SW480 (cell line): ENCODE results near the gene HMHB1.
A peak's percentile ranks its signal among the peaks of the same experiment; 100 is the strongest.
"Not testable (repeated sequence)": the region's sequence is repeated elsewhere in the genome, so short reads cannot be mapped to it uniquely, and the experiment has no call there.

Experiments
- DNase-seq: peaks from one replicate; pipeline ENCODE4 v3.0.0-alpha.2; 2016; ENCODE audit warnings: low spot score

The HMHB1 gene

GRCh38 chr5:143801252-143801939, 10.6 kb upstream of the HMHB1 start:
- DNase-seq, result no peak

DNA sequence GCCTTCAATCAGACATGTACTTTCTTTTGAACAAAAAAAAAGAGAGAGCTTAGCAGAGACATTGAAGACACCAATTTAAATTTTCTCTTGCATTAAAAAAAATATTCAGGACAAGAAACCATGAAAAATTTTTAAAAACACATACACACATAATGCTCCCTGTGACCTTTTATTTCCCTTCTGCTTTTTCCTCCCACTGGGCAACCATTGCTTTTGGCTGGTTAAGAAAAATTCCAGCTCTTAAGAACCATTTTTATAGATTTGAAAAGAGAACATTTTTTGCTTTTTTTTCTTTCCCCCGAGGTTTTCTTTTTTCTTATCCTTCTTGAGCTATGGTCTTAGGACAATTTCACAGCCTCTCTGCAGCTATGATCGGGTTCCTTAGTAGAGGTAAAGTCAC, 6.1 kb upstream of the HMHB1 start:
- DNase-seq, result no peak

DNA sequence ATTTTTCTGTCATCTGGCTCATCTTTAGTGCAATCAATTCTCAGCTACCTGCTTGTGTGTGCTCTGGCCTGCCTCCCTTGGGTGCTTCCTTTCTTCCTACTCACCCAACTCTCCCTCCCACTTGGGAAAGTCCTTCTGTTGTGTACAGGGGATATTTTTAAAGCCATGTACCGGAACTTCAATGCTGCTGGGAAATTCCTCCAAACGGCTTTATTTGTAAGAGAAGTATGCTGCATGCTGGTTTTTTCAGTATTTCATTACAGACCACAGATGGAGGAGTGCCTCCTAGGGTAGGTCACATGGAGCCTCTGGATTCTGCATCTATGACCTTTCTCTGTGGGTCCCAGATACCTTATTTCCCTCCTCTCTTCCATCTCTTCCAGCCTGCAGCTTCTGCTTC, 5.4 kb upstream of the HMHB1 start:
- DNase-seq, result no peak

- no peak for DNase-seq
Observed at GRCh38 chr5:143807401-143807800, 4.6 kb upstream of the HMHB1 start.

GRCh38 chr5:143816370-143816769, 4.4 kb downstream of the HMHB1 start:
- not testable (repeated sequence) for DNase-seq

DNA sequence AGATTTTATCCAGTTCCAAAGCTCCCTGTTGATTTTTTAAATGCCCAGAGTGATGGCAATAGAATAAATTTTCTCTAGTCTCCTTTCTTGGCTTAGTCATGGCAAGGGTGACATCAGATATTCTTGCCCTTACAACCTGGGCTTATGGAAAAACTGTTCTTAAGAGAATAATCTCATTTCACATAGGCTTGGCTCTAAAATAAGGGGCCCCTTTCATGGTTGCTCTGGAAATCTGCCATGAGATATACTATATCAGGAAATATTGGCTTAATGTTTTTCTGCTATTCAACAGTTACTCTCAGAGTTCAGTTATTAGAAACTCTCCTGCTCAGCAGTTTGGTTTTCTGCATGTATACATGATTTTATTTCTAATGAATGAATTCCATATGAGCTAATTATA, 7.8 kb downstream of the HMHB1 start:
- no peak for DNase-seq

- no peak for DNase-seq
Observed at GRCh38 chr5:143820451-143820850, 8.5 kb downstream of the HMHB1 start.

DNA sequence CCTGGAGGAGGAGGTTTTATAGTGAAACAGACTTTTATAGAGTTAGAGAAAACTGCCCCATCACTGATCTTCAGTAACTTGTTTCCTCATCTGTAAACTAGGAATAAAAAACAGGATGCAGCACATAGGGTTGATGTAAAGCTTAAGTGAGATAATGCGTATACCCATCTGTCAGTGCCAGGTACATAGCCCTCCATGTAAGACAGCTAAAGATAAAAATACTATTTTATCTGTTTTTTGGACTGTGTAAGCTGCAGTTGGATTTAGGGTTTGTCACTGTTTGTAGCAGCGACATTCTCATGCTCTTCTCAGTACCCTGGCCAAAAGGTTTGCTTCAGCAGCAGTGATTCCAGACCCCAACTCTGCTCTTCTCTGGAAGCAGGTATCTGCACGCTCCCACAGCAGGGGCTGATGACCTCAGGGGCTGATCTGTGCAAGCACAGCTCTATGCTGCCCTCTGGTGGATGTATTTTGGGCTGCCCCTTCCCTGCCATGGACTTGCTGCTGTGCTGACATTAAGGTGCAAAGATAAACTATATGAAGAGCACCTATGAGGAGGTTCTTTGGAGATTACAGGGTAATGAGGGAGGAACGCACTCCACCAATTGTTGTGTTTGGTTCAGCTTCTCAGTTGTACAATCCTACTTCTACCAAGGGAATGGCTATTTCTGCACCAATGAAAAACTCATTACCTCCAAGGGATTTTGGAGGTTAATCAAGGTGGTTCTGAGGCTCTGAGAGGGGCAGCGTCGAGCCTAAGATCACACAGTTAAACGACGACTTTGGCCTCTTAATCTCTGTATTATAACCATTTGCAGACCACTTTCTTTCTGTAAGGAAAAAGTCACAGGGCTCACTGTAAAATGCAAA, 13.1 kb downstream of the HMHB1 start:
- DNase-seq, result peak; percentile 73

- DNase-seq, result peak; percentile 10
Observed at GRCh38 chr5:143826951-143827444, 15.0 kb downstream of the HMHB1 start.

- DNase-seq, result no peak
Observed at GRCh38 chr5:143828710-143829109, 16.7 kb downstream of the HMHB1 start.

DNA sequence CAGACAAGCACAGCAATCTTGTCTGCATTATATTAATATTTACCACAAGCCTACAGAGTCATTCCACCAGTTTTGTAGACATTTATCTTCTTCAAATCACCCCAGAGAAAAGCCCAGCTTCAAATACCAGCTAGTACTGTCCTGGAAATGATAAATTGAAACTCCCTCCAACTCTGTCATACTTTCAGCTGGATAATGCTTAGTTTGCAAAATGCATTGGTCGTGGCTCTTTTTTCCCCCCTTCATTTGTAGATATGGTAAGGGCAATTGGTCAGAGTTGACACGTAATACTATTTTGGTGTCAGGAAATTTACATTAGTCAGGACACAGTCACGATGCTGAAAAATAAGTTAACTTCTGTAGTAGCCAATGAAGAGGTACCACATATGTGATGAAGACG, 21.2 kb downstream of the HMHB1 start:
- DNase-seq, result no peak

- DNase-seq, result no peak
Observed at GRCh38 chr5:143835251-143835650, 23.3 kb downstream of the HMHB1 start.

GRCh38 chr5:143836161-143836725, 24.3 kb downstream of the HMHB1 start:
- no peak for DNase-seq

- no peak for DNase-seq
Observed at GRCh38 chr5:143837306-143837848, 25.4 kb downstream of the HMHB1 start.

GRCh38 chr5:143841446-143841845, 29.5 kb downstream of the HMHB1 start:
- no peak for DNase-seq

- DNase-seq, result no peak
Observed at GRCh38 chr5:143842920-143843319, 31.0 kb downstream of the HMHB1 start.

DNA sequence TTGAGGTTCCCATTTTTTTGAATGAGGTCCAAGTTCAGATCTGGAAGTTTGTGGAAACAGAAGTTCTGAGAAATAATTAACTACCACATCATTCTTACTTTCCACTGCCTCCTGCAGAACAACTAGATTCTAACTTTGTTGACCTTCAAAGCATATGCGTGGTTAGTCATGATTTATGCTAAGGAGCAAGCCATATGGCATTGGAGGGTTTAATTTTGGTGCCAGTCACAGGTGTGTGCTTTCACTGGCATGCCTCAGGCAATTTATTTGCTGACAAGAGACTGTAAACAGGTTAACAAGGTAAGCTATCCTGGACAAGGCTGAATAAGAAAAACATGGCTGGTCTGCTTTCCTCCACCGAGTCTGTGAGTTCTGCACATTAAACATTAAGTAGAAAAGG, 31.5 kb downstream of the HMHB1 start:
- DNase-seq, result no peak

- DNase-seq, result no peak
Observed at GRCh38 chr5:143850050-143850683, 38.2 kb downstream of the HMHB1 start.

- DNase-seq, result no peak
Observed at GRCh38 chr5:143851383-143851782, 39.4 kb downstream of the HMHB1 start.

DNA sequence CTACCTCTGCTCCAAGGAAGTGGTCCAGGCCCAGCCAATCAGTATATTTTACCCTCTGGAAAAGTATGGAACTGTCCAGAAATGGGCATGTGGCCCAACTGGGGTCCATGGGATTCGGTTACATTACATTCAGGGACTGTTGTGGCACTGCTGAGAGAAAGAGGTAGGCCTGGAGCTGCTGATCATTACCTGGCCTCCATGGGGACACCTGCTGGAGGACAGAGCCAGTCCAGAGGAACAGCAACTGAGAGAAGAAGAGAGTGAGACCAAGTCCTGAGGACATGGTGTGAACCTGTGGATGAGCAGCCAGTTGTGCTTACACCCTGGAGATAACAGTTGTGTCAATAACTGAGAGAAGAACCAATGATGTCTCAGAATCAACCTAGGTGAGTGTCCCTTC, 48.2 kb downstream of the HMHB1 start:
- DNase-seq, result peak; percentile 18

DNA sequence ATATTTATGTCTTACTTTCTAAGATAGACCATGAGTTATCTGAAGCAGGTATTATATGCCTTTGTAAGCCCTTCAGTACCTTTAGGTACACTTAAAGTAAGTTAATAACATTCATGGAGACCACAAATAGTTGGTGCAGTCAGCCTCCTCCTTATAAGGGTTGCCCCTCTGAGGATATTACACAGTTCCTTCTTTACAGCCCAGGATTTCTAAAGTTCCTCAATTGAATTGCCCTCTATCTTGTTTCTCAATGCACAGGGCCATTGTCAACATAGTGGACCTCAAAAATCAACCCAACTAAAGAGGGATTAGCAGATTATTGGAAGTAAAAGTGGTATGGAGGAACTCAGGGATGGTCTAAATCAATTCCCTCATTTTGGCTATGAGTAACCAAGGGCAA, 50.3 kb downstream of the HMHB1 start:
- no peak for DNase-seq

- DNase-seq, result no peak
Observed at GRCh38 chr5:143865426-143866025, 53.6 kb downstream of the HMHB1 start.
